Neural progenitor cell (in vitro differentiated cells): ENCODE measurements around the gene SYMPK. TPM values are rescaled to one million over a fixed set of nuclear protein-coding genes. Genes with fewer than 3 reads are reported as not detected.

Source experiments
- DNase-seq: peaks from one replicate; pipeline ENCODE4 v3.0.0-alpha.2; 2016; ENCODE audit warnings: low spot score
- H2AFZ ChIP-seq: fragments of 200-600 bp; sonication (generic); replicated peaks from 2 replicates; pipeline ENCODE4 v1.6.1; 2016; ENCODE audit warnings: antibody characterized with exemption
- H3F3A ChIP-seq: fragments of 200-600 bp; sonication (generic); 2 replicates; pipeline ENCODE4 v1.6.1; 2016; ENCODE audit warnings: antibody characterized with exemption, low read depth
- H3K27ac ChIP-seq: fragments of 200-600 bp; sonication (generic); 2 replicates; pipeline ENCODE4 v1.5.1; 2016; ENCODE audit warnings: mild to moderate bottlenecking
- H3K27me3 ChIP-seq: fragments of 200-600 bp; sonication (generic); 2 replicates; pipeline ENCODE4 v1.6.1; 2016; ENCODE audit warnings: mild to moderate bottlenecking, moderate library complexity
- H3K36me3 ChIP-seq: fragments of 200-600 bp; sonication (generic); 2 replicates; pipeline ENCODE4 v1.5.1; 2016
- H3K4me1 ChIP-seq: fragments of 200-600 bp; sonication (generic); 2 replicates; pipeline ENCODE4 v1.6.1; 2016; ENCODE audit warnings: mixed run types
- H3K4me2 ChIP-seq: fragments of 200-600 bp; sonication (generic); 2 replicates; pipeline ENCODE4 v1.6.1; 2016
- H3K4me3 ChIP-seq: fragments of 200-600 bp; sonication (generic); 2 replicates; pipeline ENCODE4 v1.5.1; 2016
- H3K79me2 ChIP-seq: fragments of 200-600 bp; sonication (generic); 2 replicates; pipeline ENCODE4 v1.6.1; 2016; ENCODE audit warnings: low read depth
- H3K9ac ChIP-seq: fragments of 200-600 bp; sonication (generic); 2 replicates; pipeline ENCODE4 v1.6.1; 2016
- H3K9me3 ChIP-seq: fragments of 200-600 bp; sonication (generic); 2 replicates; pipeline ENCODE4 v1.5.1; 2016; ENCODE audit warnings: low read depth
- H4K20me1 ChIP-seq: fragments of 200-600 bp; sonication (generic); 2 replicates; pipeline ENCODE4 v1.6.1; 2016; ENCODE audit warnings: low read depth
- H3K27ac Mint-ChIP-seq: 3 replicates; pipeline ENCODE4 v1.8.0; 2021; ENCODE audit warnings: mixed read lengths
- H3K27me3 Mint-ChIP-seq: 2 replicates; pipeline ENCODE4 v1.8.0; 2022; ENCODE audit warnings: low read depth, mild to moderate bottlenecking, inconsistent platforms, moderate library complexity, mixed read lengths; ENCODE audit not compliant: insufficient read depth
- H3K36me3 Mint-ChIP-seq: 3 replicates; pipeline ENCODE4 v1.8.0; 2021; ENCODE audit warnings: mixed read lengths
- H3K4me1 Mint-ChIP-seq: 3 replicates; pipeline ENCODE4 v1.8.0; 2021; ENCODE audit warnings: mixed read lengths
- H3K4me3 Mint-ChIP-seq: 3 replicates; pipeline ENCODE4 v1.8.0; 2021; ENCODE audit warnings: mild to moderate bottlenecking, moderate library complexity, mixed read lengths
- H3K9me3 Mint-ChIP-seq: 3 replicates; pipeline ENCODE4 v1.8.0; 2020; ENCODE audit warnings: mixed read lengths
- EZH2 ChIP-seq: fragments of 200-600 bp; sonication (generic); IDR thresholded peaks from 2 replicates; pipeline ENCODE4 v1.6.1; 2017; ENCODE audit warnings: antibody characterized with exemption, mild to moderate bottlenecking, moderate library complexity
- EZH2phosphoT487 ChIP-seq: fragments of 200-600 bp; sonication (generic); IDR thresholded peaks from 2 replicates; pipeline ENCODE4 v1.6.1; 2017; ENCODE audit warnings: antibody characterized with exemption
- total RNA-seq: library from RNA; depleted of rRNA; stranded (reverse); fragments of >200 nt; gene quantifications from 2 replicates; pipeline ENCODE4 v1.2.3, GENCODE V29; 2015; ENCODE audit warnings: low replicate concordance
- TF ChIP-seq, protein P1 (sequence below): fragments of 200-600 bp; sonication (generic); IDR thresholded peaks from 2 replicates; pipeline ENCODE4 v1.5.1; 2017; ENCODE audit warnings: antibody characterized with exemption, mild to moderate bottlenecking

Gene SYMPK
- total RNA-seq, 1 donor from 2014 or later = 38.3 TPM

DNA sequence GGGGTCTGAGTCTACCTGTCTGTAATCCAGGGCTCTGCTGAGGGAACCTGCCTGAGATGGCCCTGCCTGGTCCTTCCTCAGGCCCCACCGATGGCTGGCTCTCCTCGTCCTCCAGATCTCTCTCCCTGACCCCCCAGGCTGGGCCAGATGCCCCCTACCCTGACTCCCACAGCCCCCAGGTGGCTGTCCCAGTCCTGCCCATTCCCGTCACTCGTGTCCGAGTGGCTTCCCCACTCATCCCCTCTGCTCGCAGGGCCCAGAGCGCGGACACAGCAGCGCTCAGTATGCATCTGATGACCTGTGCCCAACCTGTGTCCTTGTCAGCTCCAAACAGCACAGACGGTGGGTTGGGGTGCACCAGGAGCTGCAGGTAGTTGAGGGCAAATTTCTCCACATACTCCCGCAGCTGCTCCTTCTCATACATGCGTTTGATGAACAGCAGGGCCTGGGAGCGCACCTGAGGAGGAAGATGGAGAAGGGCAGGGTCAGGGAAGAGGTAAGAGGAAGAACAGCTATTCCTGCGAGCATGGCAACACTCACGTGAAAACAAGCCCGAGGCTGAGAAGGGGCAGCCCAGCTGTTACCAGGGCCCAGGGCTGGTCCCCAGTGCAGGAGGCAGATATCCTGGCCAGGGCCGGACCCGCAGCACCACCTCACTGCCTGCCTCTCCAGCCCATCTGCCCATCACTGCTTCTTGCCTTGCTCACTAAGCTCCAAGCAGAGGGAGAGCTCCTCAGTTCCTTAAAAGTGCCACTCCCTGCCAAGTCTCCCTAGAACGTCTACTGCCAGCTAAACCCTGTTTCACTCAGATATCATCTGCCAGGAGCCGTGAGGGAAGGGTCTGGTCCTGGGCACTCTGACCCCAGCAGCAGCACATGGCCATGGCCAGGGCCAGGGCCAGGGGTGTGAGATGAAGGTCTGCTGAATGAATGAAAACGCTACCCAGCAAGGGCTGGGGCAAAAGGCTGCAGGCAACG, 36.7 kb downstream of the SYMPK start:
- no peaks in the 10 kb centered on the region for H3F3A ChIP-seq
- no peak overlapping the region for H2AFZ ChIP-seq
- H3K36me3 ChIP-seq = no peaks in the 10 kb centered on the region
- no peaks in the 10 kb centered on the region for H3K4me1 ChIP-seq
- Mint-ChIP-seq H3K27me3 (peaks cover 11% of the 10 kb centered on the region), H3K27ac (peak overlapping the region; percentile 29), H3K4me1 (peaks cover 4% of the 10 kb centered on the region), H3K9me3 (no peaks in the 10 kb centered on the region), H3K36me3 (peaks cover 29% of the 10 kb centered on the region), H3K4me3 (no peak overlapping the region)
- H3K4me2 ChIP-seq = no peak overlapping the region
- no peak overlapping the region for H3K9ac ChIP-seq
- TF ChIP-seq EZH2phosphoT487 (no peak), EZH2 (no peak)
- TF ChIP-seq, protein P1, sequence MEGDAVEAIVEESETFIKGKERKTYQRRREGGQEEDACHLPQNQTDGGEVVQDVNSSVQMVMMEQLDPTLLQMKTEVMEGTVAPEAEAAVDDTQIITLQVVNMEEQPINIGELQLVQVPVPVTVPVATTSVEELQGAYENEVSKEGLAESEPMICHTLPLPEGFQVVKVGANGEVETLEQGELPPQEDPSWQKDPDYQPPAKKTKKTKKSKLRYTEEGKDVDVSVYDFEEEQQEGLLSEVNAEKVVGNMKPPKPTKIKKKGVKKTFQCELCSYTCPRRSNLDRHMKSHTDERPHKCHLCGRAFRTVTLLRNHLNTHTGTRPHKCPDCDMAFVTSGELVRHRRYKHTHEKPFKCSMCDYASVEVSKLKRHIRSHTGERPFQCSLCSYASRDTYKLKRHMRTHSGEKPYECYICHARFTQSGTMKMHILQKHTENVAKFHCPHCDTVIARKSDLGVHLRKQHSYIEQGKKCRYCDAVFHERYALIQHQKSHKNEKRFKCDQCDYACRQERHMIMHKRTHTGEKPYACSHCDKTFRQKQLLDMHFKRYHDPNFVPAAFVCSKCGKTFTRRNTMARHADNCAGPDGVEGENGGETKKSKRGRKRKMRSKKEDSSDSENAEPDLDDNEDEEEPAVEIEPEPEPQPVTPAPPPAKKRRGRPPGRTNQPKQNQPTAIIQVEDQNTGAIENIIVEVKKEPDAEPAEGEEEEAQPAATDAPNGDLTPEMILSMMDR = no peak
- no peaks in the 10 kb centered on the region for H4K20me1 ChIP-seq
- no peak overlapping the region for H3K4me3 ChIP-seq
- no peak for DNase-seq
- no peaks in the 10 kb centered on the region for H3K79me2 ChIP-seq
- H3K27me3 ChIP-seq = no peaks in the 10 kb centered on the region
- no peak overlapping the region for H3K27ac ChIP-seq
- no peaks in the 10 kb centered on the region for H3K9me3 ChIP-seq

DNA sequence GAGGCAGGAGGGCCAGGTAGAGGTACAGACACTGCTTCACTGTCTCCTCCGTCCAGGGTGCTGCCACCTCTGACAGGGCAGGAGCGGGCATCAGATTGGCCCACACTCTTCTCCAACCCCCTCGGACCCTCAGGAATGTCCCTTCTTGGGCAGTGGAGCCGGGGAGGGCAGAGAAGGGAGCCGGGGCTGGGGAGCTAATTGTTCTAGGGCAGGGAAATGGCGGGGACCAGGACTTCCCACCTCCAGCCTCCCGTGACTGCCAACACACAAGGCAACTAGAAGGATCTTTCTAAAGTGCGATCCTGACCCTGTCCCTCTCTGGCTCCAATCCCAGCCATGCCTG, 37.7 kb downstream of the SYMPK start:
- Histone ChIP-seq H3K4me1 (no peaks in the 10 kb centered on the region), H3K79me2 (no peaks in the 10 kb centered on the region), H3K36me3 (no peaks in the 10 kb centered on the region), H3K27me3 (no peaks in the 10 kb centered on the region), H4K20me1 (no peaks in the 10 kb centered on the region), H3K27ac (no peak overlapping the region), H3K4me2 (no peak overlapping the region), H3K9ac (no peak overlapping the region), H3F3A (no peaks in the 10 kb centered on the region), H3K9me3 (no peaks in the 10 kb centered on the region), H2AFZ (no peak overlapping the region), H3K4me3 (no peak overlapping the region)
- Mint-ChIP-seq H3K4me3 (no peak overlapping the region), H3K27ac (no peak overlapping the region), H3K36me3 (peaks cover 26% of the 10 kb centered on the region), H3K9me3 (no peaks in the 10 kb centered on the region), H3K27me3 (peaks cover 10% of the 10 kb centered on the region), H3K4me1 (peaks cover 4% of the 10 kb centered on the region)
- TF ChIP-seq EZH2phosphoT487 (no peak), EZH2 (no peak)
- TF ChIP-seq, protein P1 = no peak
- no peak for DNase-seq

DNA sequence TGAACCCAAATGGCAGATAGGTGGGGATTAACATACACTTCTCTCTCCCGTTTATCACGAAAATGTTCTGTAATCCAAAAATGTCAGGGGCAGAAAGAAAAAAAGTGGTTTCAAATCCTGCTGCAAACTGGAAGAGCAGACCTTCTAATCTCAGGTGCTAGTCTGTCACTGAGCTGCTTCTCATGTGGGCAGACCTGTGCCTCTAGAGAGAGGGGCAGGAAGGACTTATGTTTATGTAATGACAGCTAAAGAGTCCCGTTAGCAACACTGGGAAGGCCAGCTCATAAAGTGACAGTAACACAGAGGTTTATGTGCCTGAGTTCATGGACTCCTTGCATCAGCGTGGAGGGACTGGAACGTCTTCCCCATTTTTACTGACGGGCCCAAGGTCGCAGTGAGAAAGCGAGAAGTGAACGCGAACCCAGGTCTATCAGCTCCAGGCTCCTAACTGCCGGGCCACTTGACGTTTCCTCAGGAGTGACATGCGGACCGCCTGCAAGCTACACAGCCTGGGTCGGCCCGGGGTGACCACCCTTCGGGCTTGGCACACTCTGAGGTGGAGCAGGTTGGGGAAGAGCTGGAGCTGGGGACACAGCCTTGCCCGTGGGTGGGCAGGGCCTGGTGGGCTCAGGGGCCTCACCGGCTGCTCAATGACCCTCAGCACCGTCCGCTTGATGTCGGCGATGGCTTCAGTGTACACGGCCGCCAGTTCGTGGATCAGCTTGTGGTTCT, 38.2 kb downstream of the SYMPK start:
- DNase-seq = no peak
- no peaks in the 10 kb centered on the region for H3K36me3 ChIP-seq
- H3K9ac ChIP-seq = no peak overlapping the region
- H3K79me2 ChIP-seq = no peaks in the 10 kb centered on the region
- H3K4me1 Mint-ChIP-seq = peaks cover 4% of the 10 kb centered on the region
- H3K4me2 ChIP-seq = no peak overlapping the region
- TF ChIP-seq, protein P1 = no peak
- no peak for TF ChIP-seq EZH2phosphoT487
- no peak for TF ChIP-seq EZH2
- no peaks in the 10 kb centered on the region for H3K27me3 ChIP-seq
- no peaks in the 10 kb centered on the region for H3K4me1 ChIP-seq
- H3K36me3 Mint-ChIP-seq = peaks cover 26% of the 10 kb centered on the region
- H3K27me3 Mint-ChIP-seq = peaks cover 10% of the 10 kb centered on the region
- H3K27ac Mint-ChIP-seq = no peak overlapping the region
- H3F3A ChIP-seq = no peaks in the 10 kb centered on the region
- H2AFZ ChIP-seq = no peak overlapping the region
- H4K20me1 ChIP-seq = no peaks in the 10 kb centered on the region
- no peak overlapping the region for H3K27ac ChIP-seq
- no peak overlapping the region for H3K4me3 ChIP-seq
- no peaks in the 10 kb centered on the region for H3K9me3 ChIP-seq
- H3K4me3 Mint-ChIP-seq = no peak overlapping the region
- H3K9me3 Mint-ChIP-seq = no peaks in the 10 kb centered on the region
